Endothelial cell of umbilical vein (primary cell): ENCODE results near the gene C2orf68. TPM values are rescaled to one million over a fixed set of nuclear protein-coding genes. Genes with fewer than 3 reads are reported as not detected.

Experiments
- BruUV-seq: library from RNA; stranded (reverse); fragments of 400-500 nt; replicated peaks from 2 replicates; lab custom pipeline; 2021; lab: Mats Ljungman, UMichigan
- CTCF ChIA-PET: fragments of 300-600, 350-600 bp; sonication (Branson Sonifier 250); formaldehyde crosslinking; loops from one replicate; lab custom pipeline; 2021; ENCODE audit warnings: antibody characterized with exemption, inconsistent platforms; lab: Charles Lee
- POLR2A ChIA-PET: fragments of 300-600, 350-600 bp; sonication (Branson Sonifier 250); formaldehyde crosslinking; loops from one replicate; lab custom pipeline; 2021; ENCODE audit warnings: antibody characterized with exemption, inconsistent platforms; lab: Charles Lee
- DNase-seq: peaks from one replicate; pipeline ENCODE4 v3.0.0-alpha.2; 2011; ENCODE audit warnings: low read depth, low spot score
- FAIRE-seq: peaks from 2 replicates; lab custom pipeline; 2011; peaks lifted over from hg19 to GRCh38; lab: Jason Lieb, UNC
- H2AFZ ChIP-seq: 2 replicates; pipeline ENCODE4 v1.6.0; 2012; ENCODE audit warnings: low read depth, low read length, control low read depth, inconsistent platforms
- H3K27ac ChIP-seq: 2 replicates; pipeline ENCODE4 v1.5.1; 2011; ENCODE audit warnings: low read depth, mild to moderate bottlenecking, control low read depth, low read length, moderate library complexity; ENCODE audit not compliant: insufficient read depth
- H3K27me3 ChIP-seq, 2 experiments: 2 replicates each; pipeline versions ENCODE4 v1.6.0 to v1.6.1; 2011; ENCODE audit warnings: low read length in 2 of 2, mixed read lengths in 1 of 2; ENCODE audit not compliant: control insufficient read depth in 2 of 2, insufficient read depth in 2 of 2
- H3K36me3 ChIP-seq, 2 experiments: 2 replicates in 1 of 2; 3 replicates in 1 of 2; pipeline ENCODE4 v1.5.1; 2011; ENCODE audit warnings: low read length in 2 of 2, mild to moderate bottlenecking in 1 of 2, moderate library complexity in 1 of 2; ENCODE audit not compliant: control insufficient read depth in 2 of 2, insufficient read depth in 2 of 2; ENCODE audit errors: extremely low read depth in 1 of 2
- H3K4me1 ChIP-seq: 3 replicates; pipeline ENCODE4 v1.5.1; 2011; ENCODE audit warnings: mild to moderate bottlenecking, low read length; ENCODE audit not compliant: control insufficient read depth, insufficient read depth; ENCODE audit errors: extremely low read depth
- H3K4me2 ChIP-seq: 2 replicates; pipeline ENCODE4 v1.6.1; 2011; ENCODE audit warnings: low read length, control low read depth, mixed read lengths; ENCODE audit not compliant: insufficient read depth
- H3K4me3 ChIP-seq, 3 experiments: fragments of 200-600 bp in 1 of 3; sonication (generic), shearing (Covaris generic) in 1 of 3; replicated peaks in 1 of 3; 2 replicates each; pipeline ENCODE4 v1.5.1; 2011 to 2016; ENCODE audit warnings: control low read depth in 3 of 3, low read length in 3 of 3, mild to moderate bottlenecking in 2 of 3, inconsistent platforms in 1 of 3, low read depth in 1 of 3, moderate library complexity in 1 of 3; ENCODE audit not compliant: insufficient read depth in 1 of 3
- H3K79me2 ChIP-seq: 2 replicates; pipeline ENCODE4 v1.6.0; 2012; ENCODE audit warnings: low read length, inconsistent platforms; ENCODE audit not compliant: control insufficient read depth, insufficient read depth
- H3K9ac ChIP-seq: replicated peaks from 2 replicates; pipeline ENCODE3; 2011; ENCODE audit warnings: low read length, control low read depth; ENCODE audit not compliant: insufficient read depth; ENCODE audit errors: extremely low read depth
- H3K9me1 ChIP-seq: replicated peaks from 3 replicates; pipeline ENCODE4 v1.6.0; 2011; ENCODE audit warnings: mild to moderate bottlenecking, low read length; ENCODE audit not compliant: control insufficient read depth, insufficient read depth; ENCODE audit errors: extremely low read depth
- H3K9me3 ChIP-seq: replicated peaks from 2 replicates; pipeline ENCODE4 v1.5.1; 2012; ENCODE audit warnings: low read length, inconsistent platforms; ENCODE audit not compliant: control insufficient read depth, insufficient read depth
- H4K20me1 ChIP-seq: replicated peaks from 2 replicates; pipeline ENCODE3; 2011; ENCODE audit warnings: mild to moderate bottlenecking, low read length; ENCODE audit not compliant: control insufficient read depth, insufficient read depth; ENCODE audit errors: extremely low read depth
- EZH2 ChIP-seq: IDR thresholded peaks from 2 replicates; pipeline ENCODE4 v1.6.1; 2012; ENCODE audit warnings: borderline replicate concordance, low read depth, mild to moderate bottlenecking, moderate library complexity, low read length, inconsistent platforms; ENCODE audit not compliant: severe bottlenecking
- FOS ChIP-seq: IDR thresholded peaks from 2 replicates; pipeline ENCODE4 v1.6.1; 2011; ENCODE audit warnings: mild to moderate bottlenecking, low read length, moderate library complexity, borderline replicate concordance; ENCODE audit not compliant: insufficient read depth
- GATA2 ChIP-seq: IDR thresholded peaks from 2 replicates; pipeline ENCODE4 v1.7.0; 2011; ENCODE audit warnings: low read depth, mild to moderate bottlenecking, moderate library complexity, mixed read lengths, low read length; ENCODE audit not compliant: insufficient read length, insufficient read depth
- JUN ChIP-seq: IDR thresholded peaks from 2 replicates; pipeline ENCODE4 v1.6.1; 2011; ENCODE audit warnings: borderline replicate concordance, low read depth; ENCODE audit not compliant: insufficient read length, insufficient read depth
- MAX ChIP-seq: IDR thresholded peaks from 2 replicates; pipeline ENCODE4 v1.6.1; 2011; ENCODE audit not compliant: insufficient read depth, insufficient read length
- MYC ChIP-seq: IDR thresholded peaks from one replicate; pipeline ENCODE4 v1.6.1; 2011; ENCODE audit warnings: mild to moderate bottlenecking, low read depth, low read length
- POLR2A ChIP-seq: IDR thresholded peaks from 2 replicates; pipeline ENCODE4 v1.6.1; 2012; ENCODE audit warnings: low read depth, mild to moderate bottlenecking, control low read depth, low read length
- POLR2AphosphoS5 ChIP-seq: IDR thresholded peaks from 2 replicates; pipeline ENCODE4 v1.6.1; 2012; ENCODE audit warnings: low read depth, mild to moderate bottlenecking, control low read depth, low read length, moderate library complexity; ENCODE audit not compliant: insufficient read depth
- dilution Hi-C: fragments of 300-500 bp; cut with MboI; formaldehyde crosslinking; loops from one replicate; pipeline ENCODE4 v1.15.0; 2019; ENCODE audit warnings: low sequenced_read_pairs; ENCODE audit not compliant: extremely low pct_ligation_motif_present
- intact Hi-C: fragments of 100-400 bp; cut with micrococcal nuclease; formaldehyde crosslinking; loops from one replicate; pipeline ENCODE4 v1.10.0; 2022
- polyA plus RNA-seq, 4 experiments: library from polyadenylated mRNA; depleted of rRNA in 3 of 4; stranded (reverse) in 3 of 4; unstranded in 1 of 4; fragments of >200 nt; gene quantifications; 2 replicates each; pipeline versions ENCODE4 v1.2.1 to v1.2.3, GENCODE V29; 2011 to 2012; ENCODE audit warnings: missing spikeins in 1 of 4
- total RNA-seq: library from RNA; stranded (reverse); gene quantifications from 2 replicates; pipeline ENCODE4 v1.2.3, GENCODE V29; 2021
- TF ChIP-seq, protein P1 (sequence below), 2 donors: IDR thresholded peaks; 1 replicate in 1 of 2; 2 replicates in 1 of 2; pipeline ENCODE4 v1.5.1; 2011; ENCODE audit warnings: low read length in 2 of 2, mild to moderate bottlenecking in 2 of 2, moderate library complexity in 2 of 2, control low read depth in 1 of 2, inconsistent platforms in 1 of 2, low read depth in 1 of 2; ENCODE audit not compliant: insufficient read depth in 1 of 2; ENCODE audit errors: extremely low read depth in 1 of 2

Gene C2orf68
- total and polyA plus RNA-seq, 2 donors (not counting 3 experiments of a cell fraction or from before 2014, with no cell fraction given) = 17.4 to 27.4 TPM

- Histone ChIP-seq H3K27ac (no peak overlapping the region), H3K9me1 (no peaks in the 10 kb centered on the region), H3K9ac (no peak overlapping the region), H3K79me2 (peaks cover 8% of the 10 kb centered on the region), H3K36me3 (no peaks in the 10 kb centered on the region), H3K27me3 (no peaks in the 10 kb centered on the region), H4K20me1 (no peaks in the 10 kb centered on the region), H2AFZ (no peak overlapping the region), H3K4me2 (no peak overlapping the region), H3K9me3 (no peaks in the 10 kb centered on the region), H3K4me3 (no peak overlapping the region), H3K4me1 (peaks cover 42% of the 10 kb centered on the region)
- TF ChIP-seq, protein P1, sequence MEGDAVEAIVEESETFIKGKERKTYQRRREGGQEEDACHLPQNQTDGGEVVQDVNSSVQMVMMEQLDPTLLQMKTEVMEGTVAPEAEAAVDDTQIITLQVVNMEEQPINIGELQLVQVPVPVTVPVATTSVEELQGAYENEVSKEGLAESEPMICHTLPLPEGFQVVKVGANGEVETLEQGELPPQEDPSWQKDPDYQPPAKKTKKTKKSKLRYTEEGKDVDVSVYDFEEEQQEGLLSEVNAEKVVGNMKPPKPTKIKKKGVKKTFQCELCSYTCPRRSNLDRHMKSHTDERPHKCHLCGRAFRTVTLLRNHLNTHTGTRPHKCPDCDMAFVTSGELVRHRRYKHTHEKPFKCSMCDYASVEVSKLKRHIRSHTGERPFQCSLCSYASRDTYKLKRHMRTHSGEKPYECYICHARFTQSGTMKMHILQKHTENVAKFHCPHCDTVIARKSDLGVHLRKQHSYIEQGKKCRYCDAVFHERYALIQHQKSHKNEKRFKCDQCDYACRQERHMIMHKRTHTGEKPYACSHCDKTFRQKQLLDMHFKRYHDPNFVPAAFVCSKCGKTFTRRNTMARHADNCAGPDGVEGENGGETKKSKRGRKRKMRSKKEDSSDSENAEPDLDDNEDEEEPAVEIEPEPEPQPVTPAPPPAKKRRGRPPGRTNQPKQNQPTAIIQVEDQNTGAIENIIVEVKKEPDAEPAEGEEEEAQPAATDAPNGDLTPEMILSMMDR (IDR thresholded peaks at IDR 0.05; ENCODE audit: extremely low read depth in 1 of 2, insufficient read depth in 1 of 2, low read depth in 1 of 2, low read length in 2 of 2) = no peak
- DNase-seq = no peak
- CTCF ChIA-PET = interaction anchor here (1.5 kb wide), 1 partner anchor 13 kb away, joined by 3 read pairs; the partner anchor contains the start of gene RNF181
- dilution Hi-C loops (no loop called here), intact Hi-C loops (no loop called here)
- BruUV-seq = no TSS peak
- no peak for FAIRE-seq
- POLR2A ChIA-PET = no interaction called here
Measured at GRCh38 chr2:85582492-85582891, 29.4 kb downstream of the C2orf68 start.

DNA sequence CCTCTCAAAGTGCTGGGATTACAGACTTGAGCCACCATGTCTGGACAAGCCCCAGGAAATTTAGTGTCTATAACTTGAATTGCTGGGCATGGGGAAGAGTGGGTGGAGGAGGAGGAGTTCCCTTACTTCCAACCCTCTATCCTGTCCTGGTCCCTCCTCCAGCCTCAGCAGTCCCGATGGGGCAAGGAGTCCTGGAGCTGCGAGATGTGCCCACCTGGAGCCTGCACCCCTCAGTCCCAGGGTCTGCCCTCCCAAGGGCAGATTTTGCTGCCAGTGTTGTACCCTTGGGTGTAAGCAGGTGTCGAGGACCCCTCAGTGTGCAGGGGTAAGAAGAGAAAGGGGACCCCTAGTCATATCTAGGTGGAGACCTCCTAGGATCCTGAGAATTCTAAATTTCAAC lies 31.7 kb downstream of the C2orf68 start:
- Histone ChIP-seq H3K9ac (no peak overlapping the region), H3K4me3 (no peak overlapping the region), H3K9me1 (no peaks in the 10 kb centered on the region), H4K20me1 (no peaks in the 10 kb centered on the region), H3K27me3 (no peaks in the 10 kb centered on the region), H2AFZ (no peak overlapping the region), H3K4me2 (no peak overlapping the region), H3K79me2 (no peaks in the 10 kb centered on the region), H3K9me3 (no peaks in the 10 kb centered on the region), H3K4me1 (peaks cover 31% of the 10 kb centered on the region), H3K27ac (no peak overlapping the region), H3K36me3 (no peaks in the 10 kb centered on the region)
- POLR2A ChIA-PET = no interaction called here
- no peak for DNase-seq
- FAIRE-seq = no peak
- dilution Hi-C loops = no loop called here
- TF ChIP-seq MAX (no peak), JUN (no peak), FOS (no peak), GATA2 (no peak), POLR2A (no peak), EZH2 (no peak), MYC (no peak), POLR2AphosphoS5 (no peak)
- TF ChIP-seq, protein P1 (IDR thresholded peaks at IDR 0.05; ENCODE audit: extremely low read depth in 1 of 2, insufficient read depth in 1 of 2, low read depth in 1 of 2, low read length in 2 of 2) = no peak
- CTCF ChIA-PET = interaction anchor here (2.4 kb wide), 1 partner anchor 30 kb away, joined by 5 read pairs; no protein-coding TSS in a partner anchor
- no TSS peak for BruUV-seq
- intact Hi-C loops = no loop called here
